Measurements from ENCODE around the gene METTL1.
"Not testable (repeated sequence)": the region's sequence is repeated elsewhere in the genome, so short reads cannot be mapped to it uniquely, and the experiment has no call there.

METTL1 gene

GRCh38 chr12:57797933-57798332 lies 26.0 kb upstream of the METTL1 start:
- DNase-seq (ENCODE audit: low spot score): no peak

- peak; percentile 38 for DNase-seq (ENCODE audit: low spot score)
Measured at GRCh38 chr12:57796996-57797395, 25.1 kb upstream of the METTL1 start.

- DNase-seq (ENCODE audit: low spot score): no peak
Measured at GRCh38 chr12:57795354-57795753, 23.4 kb upstream of the METTL1 start.

DNA sequence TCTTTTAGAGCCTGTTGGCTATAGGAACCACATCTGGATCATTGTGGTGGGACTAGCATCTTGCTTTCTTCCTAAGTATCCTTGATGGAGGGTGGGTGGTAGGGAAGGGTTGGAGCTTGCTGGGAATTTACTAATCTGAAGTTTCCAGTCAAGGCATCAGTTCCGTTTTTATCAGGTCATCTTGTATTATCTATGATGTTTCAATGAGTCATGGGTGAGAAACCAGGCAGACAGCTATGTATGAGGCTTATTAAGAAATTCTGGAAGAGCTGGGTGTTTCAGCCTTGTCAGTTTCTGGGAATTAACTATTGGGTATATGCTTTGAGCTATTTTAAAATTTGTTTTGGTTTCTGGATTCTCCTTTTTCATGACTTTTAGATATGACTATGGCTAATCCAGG lies 22.0 kb upstream of the METTL1 start:
- peak; percentile 79 for DNase-seq (ENCODE audit: low spot score)

- no peak for DNase-seq (ENCODE audit: low spot score)
Measured at GRCh38 chr12:57783861-57784260, 12.0 kb upstream of the METTL1 start.

- DNase-seq (ENCODE audit: low spot score): no peak
Measured at GRCh38 chr12:57783466-57783801, 11.5 kb upstream of the METTL1 start.

DNA sequence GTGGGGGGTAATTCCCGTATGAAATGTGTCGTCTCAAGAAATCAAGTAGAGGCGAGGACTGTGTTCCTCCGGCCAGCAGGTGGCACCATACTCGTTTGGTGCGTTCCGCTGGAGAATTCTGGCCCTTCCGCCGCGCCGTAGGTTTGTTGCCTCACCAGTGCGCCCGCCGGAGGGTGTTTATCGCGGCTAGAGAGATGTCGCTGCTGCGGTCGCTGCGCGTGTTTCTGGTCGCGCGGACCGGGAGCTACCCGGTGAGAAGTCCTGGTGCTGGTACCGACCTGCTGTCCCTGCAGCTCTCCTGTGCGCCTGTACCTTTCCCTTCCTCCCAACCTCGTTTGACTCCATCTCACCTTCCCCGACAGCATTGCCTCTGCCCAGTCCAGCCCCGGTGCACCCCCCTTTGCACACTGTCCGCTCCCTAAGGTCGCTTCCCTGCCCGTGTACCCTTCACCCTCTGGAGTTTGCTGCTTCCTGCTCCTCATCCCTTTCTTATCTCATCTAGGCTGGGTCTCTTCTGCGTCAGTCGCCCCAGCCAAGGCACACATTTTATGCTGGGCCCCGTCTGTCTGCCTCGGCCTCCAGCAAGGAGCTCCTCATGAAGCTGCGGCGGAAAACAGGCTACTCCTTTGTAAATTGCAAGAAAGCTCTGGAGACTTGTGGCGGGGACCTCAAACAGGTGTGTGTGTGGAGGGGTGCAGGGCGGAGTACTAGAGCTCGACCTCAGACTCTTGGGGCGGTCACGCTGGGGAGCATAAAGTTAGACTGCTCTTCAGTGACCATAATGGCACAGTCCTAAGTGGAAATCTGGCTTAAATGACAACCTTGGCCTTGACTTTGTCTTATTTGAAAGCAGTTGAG lies 10.9 kb upstream of the METTL1 start, which contains the start of gene TSFM:
TSFM (plus strand) TSS at position 180 of the 858 bp plus-strand sequence; CDS start at position 195, 15 bp downstream.
- peak; percentile 90 for DNase-seq (ENCODE audit: low spot score)

- no peak for DNase-seq (ENCODE audit: low spot score)
Measured at GRCh38 chr12:57782243-57782607, 10.3 kb upstream of the METTL1 start.

DNA sequence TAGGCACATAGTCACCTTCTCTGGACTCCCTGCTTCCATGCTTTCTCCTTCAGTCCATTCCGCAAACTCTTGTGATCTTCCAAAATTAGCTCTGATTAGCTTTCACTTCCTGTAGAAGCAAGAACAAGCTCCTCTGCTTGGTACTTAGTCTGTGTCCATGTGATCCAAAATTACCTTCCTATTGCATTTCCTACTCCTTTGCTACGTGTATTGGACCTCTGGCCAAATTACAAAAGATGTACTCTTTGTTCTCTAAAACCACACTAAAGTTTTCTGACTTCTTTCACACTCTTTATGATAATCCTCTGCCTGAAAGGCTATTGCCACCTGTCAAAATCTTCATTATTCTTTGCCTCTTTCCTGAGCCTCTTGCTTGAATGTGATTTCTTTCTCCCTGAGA lies 9.9 kb upstream of the METTL1 start:
- no peak for DNase-seq (ENCODE audit: low spot score)

DNA sequence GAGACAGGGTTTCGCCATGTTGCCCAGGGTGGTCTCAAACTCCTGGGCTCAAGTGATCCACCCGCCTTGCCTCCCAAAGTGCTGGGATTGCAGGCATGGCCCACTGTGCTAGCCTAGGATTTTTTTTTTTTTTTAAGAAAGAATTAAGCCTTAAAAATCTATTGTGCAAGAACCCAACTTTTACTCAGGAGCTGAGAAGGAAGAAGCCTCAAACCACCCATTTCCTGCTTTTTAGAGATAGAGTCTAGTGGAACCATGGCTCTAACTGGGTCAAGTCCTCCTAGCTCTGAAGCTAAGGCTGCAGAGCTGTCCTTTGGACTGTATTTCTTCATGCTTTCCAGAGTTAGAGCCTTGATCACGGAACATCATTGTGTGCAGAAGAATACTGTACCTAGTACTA lies 9.3 kb upstream of the METTL1 start:
- no peak for DNase-seq (ENCODE audit: low spot score)

DNA sequence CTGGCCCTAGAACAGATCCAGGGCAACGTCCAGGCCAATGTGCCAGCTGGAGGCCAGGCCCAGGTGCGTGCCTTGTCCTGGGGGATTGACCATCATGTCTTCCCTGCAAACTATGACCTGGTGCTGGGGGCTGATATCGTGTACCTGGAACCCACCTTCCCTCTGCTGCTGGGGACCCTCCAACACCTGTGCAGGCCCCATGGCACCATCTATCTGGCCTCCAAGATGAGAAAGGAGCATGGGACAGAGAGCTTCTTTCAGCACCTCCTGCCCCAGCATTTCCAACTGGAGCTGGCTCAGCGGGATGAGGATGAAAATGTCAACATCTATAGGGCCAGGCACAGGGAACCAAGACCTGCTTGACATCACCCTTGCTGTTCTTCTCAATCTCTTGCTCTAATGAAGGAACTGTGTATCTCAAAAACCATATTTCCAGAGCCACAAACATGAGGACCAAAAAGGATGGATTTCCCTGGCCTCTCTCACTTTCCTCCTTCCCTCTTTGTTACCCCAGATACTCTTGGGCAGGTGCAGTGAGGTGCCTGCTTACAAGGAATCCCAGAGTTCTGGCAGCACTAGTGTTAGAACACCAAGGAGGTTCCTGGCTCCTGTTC lies 8.5 kb upstream of the METTL1 start:
- no peak for DNase-seq (ENCODE audit: low spot score)

DNA sequence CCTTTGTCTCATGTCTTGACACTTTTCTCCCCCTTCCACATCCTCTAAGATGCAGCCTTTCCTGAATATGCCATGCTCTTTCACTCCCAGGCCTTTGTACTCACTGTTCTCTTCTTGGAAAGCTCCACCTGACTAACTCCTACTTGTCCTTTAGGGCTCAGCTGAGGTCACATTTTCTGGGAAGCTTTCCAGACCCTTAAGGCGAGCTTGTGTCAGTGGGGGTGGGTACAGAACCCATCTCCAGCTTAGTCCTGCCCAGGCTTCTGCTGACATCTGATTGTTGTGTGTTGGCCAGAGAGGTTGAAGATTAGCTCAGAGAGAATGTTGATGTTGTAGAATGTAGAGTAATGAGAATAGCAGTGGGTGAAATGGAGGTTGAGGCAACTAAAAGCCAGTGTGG lies 7.8 kb upstream of the METTL1 start:
- DNase-seq (ENCODE audit: low spot score): no peak

DNA sequence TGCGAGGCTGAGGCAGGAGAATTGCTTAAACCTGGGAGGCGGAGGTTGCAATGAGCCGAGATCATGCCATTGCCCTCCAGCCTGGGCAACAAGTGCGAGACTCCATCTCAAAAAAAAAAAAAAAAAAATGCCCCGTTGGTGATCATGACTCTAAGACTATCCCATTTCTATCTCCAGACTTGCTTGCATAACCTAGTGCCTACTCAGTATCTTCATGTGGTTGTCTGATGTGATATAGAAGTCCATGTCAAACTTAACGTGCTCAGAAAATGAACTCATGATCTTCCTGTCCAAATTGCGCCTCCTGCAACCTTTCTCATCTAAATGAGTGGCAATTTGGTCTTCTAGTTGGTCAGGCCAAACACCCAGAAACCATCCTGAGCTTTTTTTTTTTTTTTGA lies 6.0 kb upstream of the METTL1 start:
- no peak for DNase-seq (ENCODE audit: low spot score)

GRCh38 chr12:57777367-57777766 lies 5.5 kb upstream of the METTL1 start:
- DNase-seq (ENCODE audit: low spot score): no peak

GRCh38 chr12:57776247-57776587 lies 4.3 kb upstream of the METTL1 start:
- DNase-seq (ENCODE audit: low spot score): no peak

- DNase-seq (ENCODE audit: low spot score): no peak
Measured at GRCh38 chr12:57775563-57776246, 3.8 kb upstream of the METTL1 start.

GRCh38 chr12:57775044-57775443 lies 3.1 kb upstream of the METTL1 start:
- DNase-seq (ENCODE audit: low spot score): no peak

DNA sequence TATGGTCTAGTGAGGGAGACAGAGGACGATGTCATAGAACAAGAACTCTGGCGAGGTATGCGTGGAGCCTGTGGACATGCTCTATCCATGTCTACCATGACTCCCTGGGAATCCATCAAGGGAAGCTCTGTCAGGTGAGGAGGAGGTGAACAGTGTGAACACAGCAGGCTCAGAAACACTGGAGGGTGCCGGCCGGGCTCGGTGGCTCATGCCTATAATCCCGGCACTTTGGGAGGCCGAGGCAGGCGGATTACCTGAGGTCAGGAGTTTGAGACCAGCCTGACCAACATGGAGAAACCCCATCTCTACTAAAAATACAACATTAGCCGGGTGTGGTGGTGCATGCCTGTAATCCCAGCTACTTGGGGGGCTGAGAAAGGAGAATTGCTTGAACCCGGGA lies 2.7 kb upstream of the METTL1 start:
- DNase-seq (ENCODE audit: low spot score): not testable (repeated sequence)

DNA sequence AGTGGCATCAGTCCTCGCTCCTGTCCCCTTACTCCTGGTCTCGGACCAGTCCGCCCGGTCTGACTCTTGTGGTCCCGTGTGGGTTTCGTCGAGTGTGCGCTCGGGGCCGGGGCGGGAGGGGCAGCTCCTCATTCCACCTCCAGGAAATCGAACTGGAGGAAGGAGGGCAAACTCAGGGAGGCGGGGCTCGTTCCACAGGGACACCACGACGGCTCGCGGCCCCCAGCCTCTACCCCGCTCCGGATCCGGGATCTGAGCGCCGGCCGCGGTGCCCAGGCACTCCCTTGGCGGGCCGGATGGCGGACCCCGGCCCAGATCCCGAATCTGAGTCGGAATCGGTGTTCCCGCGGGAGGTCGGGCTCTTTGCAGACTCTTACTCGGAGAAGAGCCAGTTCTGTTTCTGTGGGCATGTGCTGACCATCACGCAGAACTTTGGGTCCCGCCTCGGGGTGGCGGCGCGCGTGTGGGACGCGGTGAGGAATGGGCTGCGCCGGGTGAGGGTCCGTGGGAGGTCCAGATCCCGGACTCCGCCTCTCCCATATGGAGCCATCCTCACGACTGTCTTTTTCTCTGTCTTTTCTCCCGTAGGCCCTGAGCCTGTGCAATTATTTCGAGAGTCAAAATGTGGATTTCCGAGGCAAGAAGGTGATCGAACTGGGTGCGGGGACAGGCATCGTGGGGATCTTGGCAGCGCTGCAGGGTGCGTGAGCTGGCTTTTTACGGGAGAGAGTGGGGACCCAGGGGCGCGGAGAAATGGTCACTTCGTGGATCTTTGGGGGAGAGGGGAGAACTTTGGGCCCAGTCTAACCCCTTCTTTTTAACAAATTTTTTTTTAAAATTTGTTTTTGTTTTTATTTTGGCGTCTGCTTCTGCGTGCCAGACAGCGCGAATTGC lies 771 bp upstream of the METTL1 start, which contains the start of gene EEF1AKMT3:
EEF1AKMT3 (plus strand) TSS at position 186 of the 894 bp plus-strand sequence; CDS start at position 297, 111 bp downstream.
- peak; percentile 81 for DNase-seq (ENCODE audit: low spot score)

DNA sequence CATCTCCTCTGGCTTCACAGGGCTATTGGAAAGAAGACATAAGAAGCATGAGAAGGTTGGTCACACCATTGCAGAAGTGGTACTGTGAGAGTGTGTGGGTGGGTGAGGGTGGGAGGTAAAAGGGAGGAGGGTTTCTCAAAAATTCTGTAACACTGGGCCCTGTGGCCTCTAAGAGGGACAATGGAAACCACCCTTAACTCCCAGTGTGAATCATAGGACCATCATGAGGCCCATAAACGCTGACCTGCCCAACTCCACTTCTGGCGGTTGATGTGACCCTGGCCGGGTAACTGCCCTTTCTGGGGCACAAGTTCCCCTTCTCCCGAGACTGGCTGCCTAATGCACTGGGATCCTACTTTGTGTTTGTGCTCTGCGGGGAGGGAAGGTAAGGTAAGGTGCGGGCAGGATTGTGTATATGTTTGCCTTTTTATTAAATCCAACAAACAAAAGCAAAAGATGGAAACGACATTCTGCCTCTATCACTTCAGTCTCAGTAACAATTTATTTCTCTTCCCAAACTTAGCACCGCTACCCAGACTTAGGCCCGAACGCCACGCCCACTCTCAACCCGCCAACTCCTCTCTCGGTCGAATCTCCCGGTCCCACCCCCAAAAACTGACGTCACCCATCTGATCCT lies 551 bp downstream of the METTL1 start:
- peak; percentile 94 for DNase-seq (ENCODE audit: low spot score)

DNA sequence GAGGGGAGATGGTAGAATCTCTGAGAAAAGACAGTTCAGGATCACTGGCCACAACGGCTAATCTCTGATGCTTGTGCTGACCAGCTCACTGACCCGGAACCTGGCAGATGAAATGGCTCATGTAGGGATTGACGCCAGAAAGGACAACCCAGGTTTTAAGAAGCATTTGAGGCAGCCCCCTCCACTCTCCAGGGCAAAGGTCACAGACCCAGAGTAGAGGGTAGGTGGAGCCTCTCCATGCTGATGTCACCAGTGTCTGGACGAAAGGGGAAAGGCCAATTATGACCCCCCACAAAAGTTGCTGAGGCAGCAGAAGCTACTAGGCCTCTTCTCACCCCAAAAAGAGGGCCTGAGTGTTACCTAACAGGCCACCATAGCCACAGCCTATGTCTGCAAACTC lies 1.2 kb downstream of the METTL1 start:
- DNase-seq (ENCODE audit: low spot score): no peak

DNA sequence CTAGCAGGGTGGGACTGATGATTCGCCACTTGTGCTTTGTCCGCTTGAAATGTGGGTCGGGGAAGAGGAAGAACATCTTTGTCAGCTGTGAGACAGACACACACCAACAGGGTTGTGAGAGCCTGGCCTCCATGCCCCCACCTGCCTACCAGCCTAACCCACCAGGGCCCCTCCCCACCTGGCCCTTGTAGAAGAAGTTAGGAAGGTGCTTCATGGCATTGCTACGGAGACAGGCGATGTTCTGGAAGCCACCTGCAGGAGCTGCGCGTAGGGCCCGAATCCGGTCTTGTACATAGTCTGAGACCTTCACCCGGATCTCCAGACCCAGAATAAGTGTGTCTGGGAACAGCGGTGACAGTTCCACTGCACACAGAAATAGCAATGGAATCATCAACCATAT lies 2.3 kb downstream of the METTL1 start:
- DNase-seq (ENCODE audit: low spot score): no peak
